Epithelial cell of esophagus (primary cell): Measurements from ENCODE around the gene MYH11.

ENCODE experiments used
- DNase-seq: peaks from one replicate; pipeline ENCODE4 v3.0.0; 2010; ENCODE audit warnings: low read depth
- H3K4me3 ChIP-seq: 2 replicates; pipeline ENCODE4 v1.5.1; 2011; ENCODE audit warnings: mild to moderate bottlenecking, low read length, control low read depth
- TF ChIP-seq, protein P1 (sequence below): IDR thresholded peaks from 2 replicates; pipeline ENCODE4 v1.5.1; 2011; ENCODE audit warnings: low read depth, mild to moderate bottlenecking, low read length, control low read depth, inconsistent platforms; ENCODE audit not compliant: insufficient read depth; ENCODE audit errors: missing control alignments

The MYH11 gene

DNA sequence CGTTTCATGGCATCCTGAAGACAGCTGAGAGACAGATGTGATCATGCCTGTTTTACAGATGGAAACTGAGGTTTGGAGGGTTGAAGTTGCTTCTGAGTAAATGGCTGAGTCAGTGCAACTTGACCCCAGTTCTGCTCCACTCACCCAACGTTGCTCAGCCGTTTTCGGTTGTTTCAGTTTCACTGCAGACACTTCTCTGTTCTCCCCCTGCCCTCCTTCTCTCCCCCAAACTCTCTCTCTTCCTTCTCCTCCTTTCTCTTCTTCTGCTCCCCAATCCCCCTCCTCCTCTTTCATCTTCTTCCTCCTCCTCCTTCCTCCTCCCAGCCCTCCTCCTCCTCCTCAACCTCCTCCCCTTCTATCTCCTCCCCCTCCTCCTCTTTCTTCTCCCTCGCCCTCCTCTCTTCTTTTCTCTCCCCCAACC is 41.0 kb upstream of the MYH11 start:
- H3K4me3 ChIP-seq = no peak overlapping the region
- peak; percentile 61 for DNase-seq
- TF ChIP-seq, protein P1, sequence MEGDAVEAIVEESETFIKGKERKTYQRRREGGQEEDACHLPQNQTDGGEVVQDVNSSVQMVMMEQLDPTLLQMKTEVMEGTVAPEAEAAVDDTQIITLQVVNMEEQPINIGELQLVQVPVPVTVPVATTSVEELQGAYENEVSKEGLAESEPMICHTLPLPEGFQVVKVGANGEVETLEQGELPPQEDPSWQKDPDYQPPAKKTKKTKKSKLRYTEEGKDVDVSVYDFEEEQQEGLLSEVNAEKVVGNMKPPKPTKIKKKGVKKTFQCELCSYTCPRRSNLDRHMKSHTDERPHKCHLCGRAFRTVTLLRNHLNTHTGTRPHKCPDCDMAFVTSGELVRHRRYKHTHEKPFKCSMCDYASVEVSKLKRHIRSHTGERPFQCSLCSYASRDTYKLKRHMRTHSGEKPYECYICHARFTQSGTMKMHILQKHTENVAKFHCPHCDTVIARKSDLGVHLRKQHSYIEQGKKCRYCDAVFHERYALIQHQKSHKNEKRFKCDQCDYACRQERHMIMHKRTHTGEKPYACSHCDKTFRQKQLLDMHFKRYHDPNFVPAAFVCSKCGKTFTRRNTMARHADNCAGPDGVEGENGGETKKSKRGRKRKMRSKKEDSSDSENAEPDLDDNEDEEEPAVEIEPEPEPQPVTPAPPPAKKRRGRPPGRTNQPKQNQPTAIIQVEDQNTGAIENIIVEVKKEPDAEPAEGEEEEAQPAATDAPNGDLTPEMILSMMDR = no peak

DNA sequence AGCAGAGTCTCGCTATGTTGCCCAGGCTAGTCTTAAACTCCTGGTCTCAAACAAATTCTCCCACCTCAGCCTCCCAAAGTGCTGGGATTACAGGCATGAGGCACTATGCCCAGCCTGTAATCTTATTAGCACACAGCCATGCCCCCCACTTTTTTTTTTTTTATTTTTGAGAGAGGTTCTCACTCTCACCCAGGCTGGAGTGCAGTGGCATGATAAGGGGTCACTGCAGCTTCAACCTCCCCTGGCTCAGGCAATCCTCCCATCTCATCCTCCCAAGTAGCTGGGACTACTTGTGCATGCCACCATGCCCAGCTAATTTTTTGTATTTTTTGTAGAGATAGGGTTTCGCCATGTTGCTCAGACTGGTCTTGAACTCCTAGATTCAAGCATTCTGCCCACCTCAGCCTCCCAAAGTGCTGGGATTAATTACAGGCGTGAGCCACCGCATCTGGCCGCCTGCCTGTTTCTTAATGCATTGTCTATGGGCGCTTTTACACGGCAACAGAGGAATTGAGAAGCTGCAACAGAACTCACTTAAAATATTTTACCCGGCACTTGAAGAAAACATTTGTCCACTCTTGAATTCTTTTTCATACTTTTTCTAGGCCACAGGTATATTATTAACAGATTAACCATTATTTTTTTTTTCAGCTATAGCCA is 40.4 kb upstream of the MYH11 start:
- TF ChIP-seq, protein P1 = no peak
- DNase-seq = no peak
- H3K4me3 ChIP-seq = no peak overlapping the region

DNA sequence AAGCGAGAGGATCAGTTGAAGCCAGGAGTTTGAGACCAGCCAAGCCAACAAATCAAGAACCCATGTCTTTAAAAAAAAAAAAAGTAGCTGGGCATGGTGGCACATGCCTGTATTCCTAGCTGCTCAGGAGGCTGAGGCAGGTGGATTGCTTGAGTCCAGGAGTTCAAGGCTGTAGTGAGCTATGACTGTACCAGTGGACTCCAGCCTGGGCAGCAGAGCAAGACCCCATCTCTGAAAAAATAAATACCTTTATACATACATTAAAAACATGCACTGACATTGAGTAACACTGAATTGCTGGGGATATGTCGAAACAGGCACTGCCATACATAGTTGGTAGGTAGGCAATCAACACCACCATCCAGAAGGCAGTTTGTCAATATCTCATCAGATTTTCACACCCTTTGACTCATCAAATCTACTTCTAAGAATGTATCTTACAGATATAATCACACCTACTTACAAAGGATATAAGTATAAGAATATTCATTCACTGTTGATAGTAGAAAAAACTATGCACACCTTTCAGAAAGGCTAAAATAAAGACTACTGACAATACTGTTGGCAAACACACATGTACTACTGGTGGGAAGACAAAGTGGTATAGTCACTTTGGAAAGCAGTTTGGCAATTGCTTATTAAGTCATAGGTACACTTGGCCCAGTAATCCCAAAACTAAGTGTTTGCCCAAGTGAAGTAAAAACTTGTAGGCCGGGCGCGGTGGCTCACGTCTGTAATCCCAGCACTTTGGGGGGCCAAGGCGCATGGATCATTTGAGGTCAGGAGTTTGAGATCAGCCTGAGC is 37.9 kb upstream of the MYH11 start:
- no peak overlapping the region for H3K4me3 ChIP-seq
- peak; percentile 87 for DNase-seq
- TF ChIP-seq, protein P1 = no peak

DNA sequence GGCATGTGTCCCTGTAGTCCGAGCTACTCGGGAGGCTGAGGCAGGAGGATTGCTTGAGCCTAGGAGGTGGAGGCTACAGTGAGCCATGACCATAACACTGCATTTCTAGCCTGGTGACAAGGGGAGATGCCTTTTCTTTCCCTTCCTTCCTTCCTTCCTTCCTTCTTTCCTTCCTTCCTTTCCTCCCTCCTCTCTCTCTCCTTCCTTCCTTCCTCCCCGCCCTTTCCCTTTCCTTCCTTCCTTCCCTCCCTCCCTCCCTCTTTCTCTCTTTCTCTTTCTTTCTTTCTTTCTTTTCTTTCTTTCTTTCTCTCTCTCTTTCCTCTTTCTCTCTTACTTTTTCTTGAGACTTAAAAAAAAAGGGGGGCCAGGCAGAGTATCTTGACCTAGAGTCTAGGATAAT is 34.7 kb upstream of the MYH11 start:
- TF ChIP-seq, protein P1 = no peak
- H3K4me3 ChIP-seq = no peak overlapping the region
- DNase-seq = no peak

DNA sequence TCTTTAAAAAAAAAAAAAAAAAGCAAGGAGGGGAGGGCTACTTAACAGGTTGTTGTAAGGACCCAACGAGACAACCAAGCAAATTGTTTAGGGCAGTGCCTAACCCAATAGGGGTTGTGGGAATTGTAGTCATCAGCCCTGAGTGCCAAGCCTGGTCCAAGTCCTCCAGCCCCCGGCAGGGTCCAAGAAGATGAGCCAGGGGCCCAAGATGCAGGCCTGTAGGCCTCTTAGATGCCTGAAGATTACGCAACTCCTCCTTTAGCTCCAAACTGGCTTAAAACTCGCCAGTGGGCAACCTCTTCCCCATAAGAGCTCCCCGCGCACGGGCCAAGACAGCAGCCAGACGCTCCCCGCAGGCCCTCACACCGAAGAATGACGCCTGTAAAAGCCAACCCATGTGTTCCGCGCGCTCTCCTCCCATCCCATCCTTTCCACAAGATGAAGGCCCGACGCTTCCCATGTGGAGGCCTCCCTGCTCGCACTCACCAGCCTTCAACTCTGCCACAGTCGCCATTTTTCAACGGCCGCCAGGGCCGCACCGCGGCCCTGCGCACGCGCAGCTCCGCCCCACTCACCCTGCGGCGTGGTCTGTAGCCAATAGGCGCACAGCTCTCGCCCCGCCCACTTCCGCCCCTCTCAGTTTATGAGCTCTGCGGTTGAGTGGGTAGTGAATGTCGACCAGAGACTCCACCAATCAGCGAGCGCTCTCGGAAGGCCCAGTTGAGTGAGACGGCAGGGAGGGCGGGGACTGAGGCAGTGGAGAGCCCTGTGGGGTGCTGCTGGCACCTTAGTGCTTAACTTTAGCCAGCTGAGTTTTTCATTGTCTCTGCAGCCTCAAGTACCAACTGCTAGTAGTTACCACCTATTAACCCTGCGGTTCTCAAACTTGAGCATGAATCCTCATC is 31.5 kb upstream of the MYH11 start, which contains the start of gene CEP20:
TSS of gene CEP20 (minus strand) at position 532 of the 905 bp plus-strand sequence. CDS start at position 514, 18 bp downstream.
- DNase-seq = peak; percentile 100
- H3K4me3 ChIP-seq = peak within 1 kb of the TSS; percentile 70
- TF ChIP-seq, protein P1 = peak; percentile 20

DNA sequence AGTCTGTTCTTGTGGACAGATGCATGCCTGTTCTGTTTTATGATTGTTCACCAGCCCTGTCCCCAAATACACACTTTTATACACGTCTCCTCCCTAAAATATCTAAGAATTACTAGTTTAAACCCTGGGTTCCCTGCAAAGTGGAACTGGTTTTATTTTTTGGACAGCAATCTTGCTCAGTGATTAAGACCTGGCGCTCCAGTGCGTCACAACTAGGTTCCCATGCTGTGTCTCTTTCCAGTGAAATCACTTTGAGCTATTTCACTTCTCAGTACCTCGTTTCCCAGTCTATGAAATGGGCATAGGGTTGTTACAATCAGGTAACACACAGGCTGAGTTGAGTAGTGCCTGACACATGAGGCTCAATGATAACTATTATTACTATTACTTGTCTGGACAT is 30.5 kb upstream of the MYH11 start:
- DNase-seq = peak; percentile 32
- TF ChIP-seq, protein P1 = no peak
- peak overlapping the region; percentile 70 for H3K4me3 ChIP-seq
